ENCODE data around the gene COL20A1. TPM values are rescaled to one million over a fixed set of nuclear protein-coding genes. Genes with fewer than 3 reads are reported as not detected.

COL20A1 gene
- total RNA-seq, 1 experiment from 2014 or later: 2.3 TPM

DNA sequence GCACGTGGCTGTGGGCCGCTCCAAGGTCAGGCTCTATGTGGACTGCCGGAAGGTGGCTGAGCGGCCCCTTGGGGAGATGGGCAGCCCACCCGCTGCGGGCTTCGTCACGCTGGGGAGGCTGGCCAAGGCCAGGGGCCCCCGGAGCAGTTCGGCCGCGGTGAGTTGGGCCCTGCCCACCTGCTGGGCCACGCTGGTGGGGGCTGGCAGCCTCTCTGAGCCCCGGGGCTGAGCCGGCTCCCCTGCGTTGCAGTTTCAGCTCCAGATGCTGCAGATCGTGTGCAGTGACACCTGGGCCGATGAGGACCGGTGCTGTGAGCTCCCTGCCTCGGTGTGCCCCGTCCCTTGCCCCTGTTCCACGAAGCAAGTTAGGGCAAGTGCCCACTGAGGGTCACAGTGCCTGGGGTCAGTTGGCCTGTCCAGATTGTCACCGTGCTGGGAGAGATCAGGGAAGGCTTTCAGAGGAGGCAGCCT, 27.1 kb downstream of the COL20A1 start:
- no peak overlapping the region for H3K23ac ChIP-seq (ENCODE audit: insufficient read length, low read depth, low read length)
- no peaks in the 10 kb centered on the region for H3K23me2 ChIP-seq (ENCODE audit: insufficient read length, low read depth, low read length, poor library complexity, severe bottlenecking)
- no peaks in the 10 kb centered on the region for H3K9me3 ChIP-seq (ENCODE audit: control insufficient read depth, low read depth, low read length)
- H2BK12ac ChIP-seq (ENCODE audit: insufficient read length, low read depth, low read length): no peak overlapping the region
- H3K27ac Mint-ChIP-seq: no peak overlapping the region
- no peaks in the 10 kb centered on the region for H3K27me3 ChIP-seq (ENCODE audit: insufficient read depth, low read length)
- H2BK5ac ChIP-seq (ENCODE audit: insufficient read length, low read length): no peak overlapping the region
- H3K56ac ChIP-seq (ENCODE audit: insufficient read length, low read depth, low read length): no peak overlapping the region
- H3T11ph ChIP-seq (ENCODE audit: low read length): no peak overlapping the region
- no peak overlapping the region for H4K5ac ChIP-seq (ENCODE audit: insufficient read length, low read depth, low read length)
- no peaks in the 10 kb centered on the region for H3K79me1 ChIP-seq (ENCODE audit: insufficient read depth, low read depth, low read length, poor library complexity, severe bottlenecking)
- no CpG with 5 or more reads among the region's 23 CpGs for WGBS (ENCODE audit: extremely low coverage, insufficient read length, low lambda C conversion rate)
- no peaks in the 10 kb centered on the region for H4K20me1 ChIP-seq (ENCODE audit: control insufficient read depth, insufficient read depth, insufficient read length)
- H3K4me3 Mint-ChIP-seq: no peak overlapping the region
- H3K4me2 ChIP-seq (ENCODE audit: insufficient read depth, insufficient read length, low read length): no peak overlapping the region
- TF ChIP-seq, protein P1, sequence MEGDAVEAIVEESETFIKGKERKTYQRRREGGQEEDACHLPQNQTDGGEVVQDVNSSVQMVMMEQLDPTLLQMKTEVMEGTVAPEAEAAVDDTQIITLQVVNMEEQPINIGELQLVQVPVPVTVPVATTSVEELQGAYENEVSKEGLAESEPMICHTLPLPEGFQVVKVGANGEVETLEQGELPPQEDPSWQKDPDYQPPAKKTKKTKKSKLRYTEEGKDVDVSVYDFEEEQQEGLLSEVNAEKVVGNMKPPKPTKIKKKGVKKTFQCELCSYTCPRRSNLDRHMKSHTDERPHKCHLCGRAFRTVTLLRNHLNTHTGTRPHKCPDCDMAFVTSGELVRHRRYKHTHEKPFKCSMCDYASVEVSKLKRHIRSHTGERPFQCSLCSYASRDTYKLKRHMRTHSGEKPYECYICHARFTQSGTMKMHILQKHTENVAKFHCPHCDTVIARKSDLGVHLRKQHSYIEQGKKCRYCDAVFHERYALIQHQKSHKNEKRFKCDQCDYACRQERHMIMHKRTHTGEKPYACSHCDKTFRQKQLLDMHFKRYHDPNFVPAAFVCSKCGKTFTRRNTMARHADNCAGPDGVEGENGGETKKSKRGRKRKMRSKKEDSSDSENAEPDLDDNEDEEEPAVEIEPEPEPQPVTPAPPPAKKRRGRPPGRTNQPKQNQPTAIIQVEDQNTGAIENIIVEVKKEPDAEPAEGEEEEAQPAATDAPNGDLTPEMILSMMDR (conservative IDR thresholded peaks at IDR 0.05): no peak
- no peak overlapping the region for H3K27ac ChIP-seq (ENCODE audit: insufficient read length, low read depth, low read length)
- no peaks in the 10 kb centered on the region for H3K4me1 ChIP-seq (ENCODE audit: insufficient read depth, low read length)
- H2AK5ac ChIP-seq (ENCODE audit: insufficient read length, low read length): no peak overlapping the region
- H2BK15ac ChIP-seq (ENCODE audit: low read depth, low read length): no peak overlapping the region
- H3K9ac ChIP-seq (ENCODE audit: extremely low read depth, insufficient read length, low read length): no peak overlapping the region
- no peaks in the 10 kb centered on the region for H3K9me3 Mint-ChIP-seq
- H3K4ac ChIP-seq (ENCODE audit: low read depth, low read length): no peak overlapping the region
- no peaks in the 10 kb centered on the region for H3K79me2 ChIP-seq (ENCODE audit: insufficient read depth, low read length)
- H2BK20ac ChIP-seq (ENCODE audit: low read depth, low read length, poor library complexity, severe bottlenecking): no peak overlapping the region
- no peak for DNase-seq
- H3K36me3 Mint-ChIP-seq (ENCODE audit: insufficient read depth in 1 of 3, low read depth in 3 of 3): no peaks in the 10 kb centered on the region
- H2AFZ ChIP-seq (ENCODE audit: low read length): no peak overlapping the region
- no peak overlapping the region for H3K14ac ChIP-seq (ENCODE audit: insufficient read depth, low read length)
- H3K4me1 Mint-ChIP-seq: peaks cover 0 to 10% of the 10 kb centered on the region in 2 experiments; a peak in 2 of 4 replicates
- no peak overlapping the region for H3K18ac ChIP-seq (ENCODE audit: insufficient read length, low read depth, low read length)
- peaks cover 6% of the 10 kb centered on the region for H3K27me3 Mint-ChIP-seq (ENCODE audit: low read depth)
- H2BK120ac ChIP-seq (ENCODE audit: low read depth, low read length, poor library complexity, severe bottlenecking): no peak overlapping the region
- no peak overlapping the region for H4K8ac ChIP-seq (replicated peaks; ENCODE audit: insufficient read length, low read depth, low read length)
- H4K91ac ChIP-seq (ENCODE audit: insufficient read length, low read depth, low read length): no peak overlapping the region

Measured in H9 (cell line).